Hepatocyte (in vitro differentiated cells): ENCODE results near the gene BCOR.

Experiments
- EZH2 ChIP-seq: fragments of 200-600 bp; sonication (generic); IDR thresholded peaks from 2 replicates; pipeline ENCODE4 v1.6.1; 2016; ENCODE audit warnings: antibody characterized with exemption, mild to moderate bottlenecking, borderline replicate concordance
- EZH2phosphoT487 ChIP-seq: fragments of 200-600 bp; sonication (generic); IDR thresholded peaks from one replicate; pipeline ENCODE4 v1.6.1; 2018; ENCODE audit warnings: antibody characterized with exemption, mild to moderate bottlenecking, low read depth, moderate library complexity; ENCODE audit not compliant: unreplicated experiment, severe bottlenecking
- TF ChIP-seq, protein P1 (sequence below): fragments of 200-600 bp; sonication (generic); IDR thresholded peaks from 2 replicates; pipeline ENCODE4 v1.5.1; 2016; ENCODE audit warnings: antibody characterized with exemption, mild to moderate bottlenecking; ENCODE audit not compliant: poor library complexity

DNA sequence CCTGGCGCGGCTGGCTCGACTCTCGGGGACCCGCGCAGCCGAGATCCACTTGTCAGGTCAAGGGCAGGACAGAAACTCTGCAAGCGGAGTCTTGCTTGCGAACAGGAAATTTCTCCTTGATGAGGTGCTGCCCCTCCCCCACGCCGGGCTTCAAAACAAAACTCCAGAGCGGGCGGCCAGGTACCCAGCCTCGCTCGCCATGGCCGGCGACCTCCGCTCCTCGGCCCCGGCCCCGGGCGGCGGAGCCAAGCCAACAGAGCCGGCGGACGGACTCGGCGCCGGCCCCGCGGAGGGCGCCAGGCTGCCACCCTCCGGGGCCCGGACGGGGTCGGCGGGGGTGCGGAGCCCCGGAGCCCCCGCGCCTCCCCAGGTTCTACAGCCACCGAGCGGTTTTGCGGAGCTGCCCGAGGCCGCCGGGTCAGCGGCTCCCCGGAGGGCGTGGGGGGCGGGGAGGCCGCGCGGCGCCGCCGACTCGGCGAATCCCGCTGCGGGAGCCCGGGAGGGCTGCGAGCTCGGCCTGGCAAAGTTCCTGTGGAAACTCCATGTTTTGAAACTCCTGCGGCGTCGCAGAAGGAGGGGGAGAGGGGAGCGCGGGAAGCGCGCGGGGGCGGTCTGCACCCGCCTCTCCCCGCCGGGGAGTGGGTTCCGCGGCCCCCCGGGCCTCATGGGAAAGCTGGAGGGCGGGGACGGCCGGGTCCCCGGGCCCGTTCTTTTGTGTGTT, 11.7 kb upstream of the BCOR start:
- TF ChIP-seq, protein P1, sequence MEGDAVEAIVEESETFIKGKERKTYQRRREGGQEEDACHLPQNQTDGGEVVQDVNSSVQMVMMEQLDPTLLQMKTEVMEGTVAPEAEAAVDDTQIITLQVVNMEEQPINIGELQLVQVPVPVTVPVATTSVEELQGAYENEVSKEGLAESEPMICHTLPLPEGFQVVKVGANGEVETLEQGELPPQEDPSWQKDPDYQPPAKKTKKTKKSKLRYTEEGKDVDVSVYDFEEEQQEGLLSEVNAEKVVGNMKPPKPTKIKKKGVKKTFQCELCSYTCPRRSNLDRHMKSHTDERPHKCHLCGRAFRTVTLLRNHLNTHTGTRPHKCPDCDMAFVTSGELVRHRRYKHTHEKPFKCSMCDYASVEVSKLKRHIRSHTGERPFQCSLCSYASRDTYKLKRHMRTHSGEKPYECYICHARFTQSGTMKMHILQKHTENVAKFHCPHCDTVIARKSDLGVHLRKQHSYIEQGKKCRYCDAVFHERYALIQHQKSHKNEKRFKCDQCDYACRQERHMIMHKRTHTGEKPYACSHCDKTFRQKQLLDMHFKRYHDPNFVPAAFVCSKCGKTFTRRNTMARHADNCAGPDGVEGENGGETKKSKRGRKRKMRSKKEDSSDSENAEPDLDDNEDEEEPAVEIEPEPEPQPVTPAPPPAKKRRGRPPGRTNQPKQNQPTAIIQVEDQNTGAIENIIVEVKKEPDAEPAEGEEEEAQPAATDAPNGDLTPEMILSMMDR: no peak
- TF ChIP-seq EZH2phosphoT487: no peak
- TF ChIP-seq EZH2: no peak
